Fibroblast of lung (primary cell): ENCODE data around the gene ADAMTS17.

Experiments used
- CTCF ChIP-seq, 2 donors: IDR thresholded peaks in 1 of 2; conservative IDR thresholded peaks in 1 of 2; 1 replicate in 1 of 2; 2 replicates in 1 of 2; pipeline ENCODE4 v1.5.1; 2011 to 2012; ENCODE audit warnings: low read length in 2 of 2, control low read depth in 1 of 2, inconsistent platforms in 1 of 2, low read depth in 1 of 2, mild to moderate bottlenecking in 1 of 2
- EZH2 ChIP-seq: IDR thresholded peaks from 2 replicates; pipeline ENCODE4 v1.5.1; 2012; ENCODE audit warnings: low read length, control low read depth, mild to moderate bottlenecking; ENCODE audit errors: missing control alignments

GRCh38 chr15:99961011-99961441, 380.7 kb downstream of the ADAMTS17 start:
- TF ChIP-seq CTCF (conservative IDR thresholded peaks at IDR 0.05 in 1 of 2, IDR thresholded peaks at IDR 0.05 in 1 of 2; ENCODE audit: low read depth in 1 of 2, low read length in 2 of 2) (no peak), EZH2 (no peak)
